Measurements from ENCODE around the gene PWP2. TPM values are rescaled to one million over a fixed set of nuclear protein-coding genes. Genes with fewer than 3 reads are reported as not detected.
"Not testable (repeated sequence)": the region's sequence is repeated elsewhere in the genome, so short reads cannot be mapped to it uniquely, and the experiment has no call there.

The PWP2 gene
- 7.0 and 7.8 TPM in 2 replicates for total RNA-seq (2012; rRNA removed)
- 2.3 and 2.4 TPM in 2 replicates for polyA plus RNA-seq (2012; rRNA removed)
- polyA plus RNA-seq (2012; cell fraction: cytosol; rRNA removed): 2.5 TPM in 2 replicates
- 5.6 and 10.8 TPM in 2 replicates for polyA plus RNA-seq (2012; cell fraction: nucleus; rRNA removed; ENCODE audit: low replicate concordance)
- Bru-seq, nascent RNA: percentile 9 among the genes with signal in this experiment
- percentile 4 among the genes with signal in this experiment for BruChase-seq, experiment 1, labeled RNA remaining after a 6-hour chase
- BruChase-seq, experiment 2, labeled RNA remaining after a 2-hour chase: percentile 11 among the genes with signal in this experiment
- long read RNA-seq: 0 reads

GRCh38 chr21:44107026-44107501 lies at the start of gene PWP2:
Gene PWP2, plus strand, starts transcription at chr21:44107399. Its CDS starts 18 bp downstream, at chr21:44107417.
- peak; percentile 32; the same call in 1 of the 2 replicates for TF ChIP-seq MXI1 (IDR thresholded peaks at IDR 0.05; ENCODE audit: borderline replicate concordance, low read depth, low read length)
- H3K9ac ChIP-seq (ENCODE audit: low read depth, low read length); H2AK9ac ChIP-seq (replicated peaks; ENCODE audit: low read depth, low read length, poor library complexity); in situ Hi-C loops (cut with MboI; ENCODE audit: low sequenced_read_pairs); H3K23ac ChIP-seq (ENCODE audit: low read depth, low read length); dilution Hi-C loops (cut with HindIII; ENCODE audit: low sequenced_read_pairs, unreplicated experiment); H4K91ac ChIP-seq (ENCODE audit: insufficient read depth, low read depth, low read length); intact Hi-C loops (cut with micrococcal nuclease); CTCF ChIA-PET; H2BK120ac ChIP-seq (ENCODE audit: low read depth, low read length); BruUV-seq (replicated peaks); H4K5ac ChIP-seq (ENCODE audit: low read depth, low read length); H3K14ac ChIP-seq (replicated peaks; ENCODE audit: low read depth, low read length); H3K4ac ChIP-seq (ENCODE audit: low read depth, low read length); H3K4me1 ChIP-seq (ENCODE audit: control insufficient read depth, insufficient read depth, low read length); H3K36me3 ChIP-seq (ENCODE audit: control insufficient read depth, insufficient read depth, low read length); H3K4me2 ChIP-seq (ENCODE audit: low read depth, low read length); H3K56ac ChIP-seq (ENCODE audit: extremely low read depth, insufficient read depth, low read length); POLR2A ChIA-PET (ENCODE audit: unreplicated experiment); H3K27me3 ChIP-seq (ENCODE audit: control insufficient read depth, insufficient read depth, low read length); H2AK5ac ChIP-seq (ENCODE audit: low read depth, low read length); H3K27ac ChIP-seq (ENCODE audit: insufficient read depth, low read length); H2BK15ac ChIP-seq (ENCODE audit: low read depth, low read length); H3K9me3 ChIP-seq (ENCODE audit: control insufficient read depth, insufficient read depth, low read length); H2BK20ac ChIP-seq (ENCODE audit: low read depth, low read length); H4K20me1 ChIP-seq (ENCODE audit: insufficient read depth, low read length); H4K8ac ChIP-seq (ENCODE audit: low read depth in 2 of 2, low read length in 2 of 2); H2BK5ac ChIP-seq (ENCODE audit: low read depth, low read length, poor library complexity, severe bottlenecking); H3K79me1 ChIP-seq (ENCODE audit: low read depth in 1 of 2, low read length in 2 of 2); H2AFZ ChIP-seq (replicated peaks; ENCODE audit: low read length, poor library complexity); H3K9me1 ChIP-seq (ENCODE audit: insufficient read depth, low read length); DNase-seq; H3K18ac ChIP-seq (ENCODE audit: low read depth, low read length): not testable (repeated sequence)
- peak within 1 kb of the TSS; percentile 45 for H3K4me3 ChIP-seq (ENCODE audit: insufficient read depth, low read depth, low read length)
- peak; percentile 94 for ATAC-seq (ENCODE audit: low read depth)
- WGBS, 2 experiments (ENCODE audit: extremely low coverage in 2 of 2, insufficient read length in 1 of 2): no CpG with 5 or more reads among the region's 66 CpGs

All from IMR-90 (cell line).